Measurements from ENCODE around the gene SERF2.
"Not testable (repeated sequence)": the region's sequence is repeated elsewhere in the genome, so short reads cannot be mapped to it uniquely, and the experiment has no call there.

Gene SERF2
- total RNA-seq: 203 to 258 reads per million in 2 experiments

DNA sequence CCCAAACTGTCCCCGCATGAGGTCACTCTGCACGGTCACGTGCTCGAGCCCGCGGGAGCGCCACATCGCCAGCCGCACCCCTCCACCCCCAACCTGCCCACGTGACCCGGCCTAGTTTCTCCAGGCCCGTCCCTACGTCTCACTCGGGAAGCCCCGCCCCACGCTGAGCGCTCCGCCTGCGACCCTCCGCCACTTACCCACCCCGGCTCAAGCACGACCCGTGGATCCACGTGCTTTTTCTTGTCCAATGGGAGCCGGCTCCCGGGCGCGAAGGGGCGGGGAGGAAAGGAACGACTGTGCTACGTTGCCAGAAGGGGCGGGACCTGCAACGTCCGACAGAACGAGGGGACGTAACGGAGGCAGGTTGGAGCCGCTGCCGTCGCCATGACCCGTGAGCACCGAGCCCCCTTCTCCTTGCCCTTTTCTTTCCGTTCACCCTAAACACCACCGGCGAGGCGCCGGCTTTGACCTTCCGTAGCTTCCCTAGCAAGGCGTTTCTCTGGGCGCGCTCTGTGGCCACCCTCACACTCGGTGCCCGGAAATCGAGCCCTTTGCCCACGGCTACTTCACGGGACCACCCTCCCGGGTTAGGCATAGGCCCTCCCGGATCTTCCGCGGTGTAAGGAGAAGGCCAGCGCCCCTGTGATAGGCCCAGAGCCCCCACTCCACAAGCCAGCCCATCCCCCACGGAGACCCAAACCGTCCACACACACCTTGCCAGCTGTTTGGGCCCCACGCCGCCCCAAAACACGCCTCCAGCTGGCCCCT is at the start of gene SERF2:
TSS of gene SERF2 (plus strand) at position 328 of the 768 bp plus-strand sequence. CDS start at position 385, 57 bp downstream.
- peak; percentile 99 for DNase-seq (ENCODE audit: low read depth)

DNA sequence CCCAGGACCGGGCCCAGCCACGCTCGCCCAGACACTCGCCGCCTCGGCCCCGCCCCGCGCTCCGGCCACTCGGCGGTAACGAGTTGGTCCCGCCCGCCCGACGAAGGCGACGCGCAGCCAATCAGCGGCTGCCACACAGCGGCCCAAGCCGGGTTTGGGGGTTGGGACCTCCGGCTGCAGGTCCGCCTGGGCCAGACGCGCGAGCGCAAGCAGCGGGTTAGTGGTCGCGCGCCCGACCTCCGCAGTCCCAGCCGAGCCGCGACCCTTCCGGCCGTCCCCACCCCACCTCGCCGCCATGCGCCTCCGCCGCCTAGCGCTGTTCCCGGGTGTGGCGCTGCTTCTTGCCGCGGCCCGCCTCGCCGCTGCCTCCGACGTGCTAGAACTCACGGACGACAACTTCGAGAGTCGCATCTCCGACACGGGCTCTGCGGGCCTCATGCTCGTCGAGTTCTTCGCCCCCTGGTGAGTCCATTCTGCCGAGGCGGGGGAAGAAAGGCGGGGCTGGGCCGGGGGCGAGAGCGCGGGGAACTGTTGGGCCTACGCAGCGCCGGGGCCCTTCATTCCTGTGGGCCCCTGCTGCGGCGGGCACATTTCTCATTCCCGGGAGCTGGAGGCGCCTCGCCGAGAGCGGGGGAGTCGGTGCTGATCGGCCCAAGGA is 45.7 kb upstream of the SERF2 start, which contains the start of gene PDIA3:
TSS of gene PDIA3 (plus strand) at position 194 of the 658 bp plus-strand sequence. CDS start at position 296, 102 bp downstream.
- peak; percentile 75 for DNase-seq (ENCODE audit: low read depth)

DNA sequence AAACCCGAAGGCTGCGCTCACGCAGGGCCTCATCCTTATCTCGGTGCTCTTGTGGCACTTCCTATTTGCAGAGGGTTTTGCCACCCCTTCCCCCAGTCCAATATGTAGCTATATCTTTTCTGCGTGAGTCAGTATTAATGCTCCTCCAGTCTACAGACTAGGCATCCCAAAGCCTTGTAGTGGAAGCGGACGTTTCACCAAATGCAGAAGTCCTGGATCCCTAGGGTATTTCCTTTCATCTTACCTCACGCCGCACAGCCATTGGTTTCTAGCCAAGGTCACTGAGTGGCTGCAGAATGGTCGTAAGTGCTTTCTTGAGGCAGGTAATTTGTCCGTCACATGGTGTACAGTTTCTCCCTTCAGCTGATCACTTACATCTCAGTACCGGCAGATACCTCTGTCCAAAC is 45.2 kb upstream of the SERF2 start:
- DNase-seq (ENCODE audit: low read depth): not testable (repeated sequence)

DNA sequence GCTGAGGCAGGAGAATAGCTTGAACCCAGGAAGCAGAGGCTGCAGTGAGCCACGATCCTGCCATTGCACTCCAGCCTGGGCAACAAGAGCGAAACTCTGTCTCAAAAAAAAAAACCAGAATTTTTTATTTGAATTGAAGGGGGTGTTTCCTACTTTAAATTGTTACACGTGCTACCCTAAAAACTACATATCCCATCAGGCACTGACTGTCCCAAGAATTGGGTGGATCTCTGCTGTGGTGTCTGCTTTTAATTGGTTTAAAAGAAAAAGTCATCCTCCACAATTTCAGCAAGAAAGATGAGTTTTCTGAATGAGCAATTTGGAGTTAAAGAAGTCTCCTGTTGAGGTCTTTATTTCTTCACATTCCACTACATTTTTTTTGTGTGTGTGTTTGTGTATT is 43.7 kb upstream of the SERF2 start:
- DNase-seq (ENCODE audit: low read depth): no peak

DNA sequence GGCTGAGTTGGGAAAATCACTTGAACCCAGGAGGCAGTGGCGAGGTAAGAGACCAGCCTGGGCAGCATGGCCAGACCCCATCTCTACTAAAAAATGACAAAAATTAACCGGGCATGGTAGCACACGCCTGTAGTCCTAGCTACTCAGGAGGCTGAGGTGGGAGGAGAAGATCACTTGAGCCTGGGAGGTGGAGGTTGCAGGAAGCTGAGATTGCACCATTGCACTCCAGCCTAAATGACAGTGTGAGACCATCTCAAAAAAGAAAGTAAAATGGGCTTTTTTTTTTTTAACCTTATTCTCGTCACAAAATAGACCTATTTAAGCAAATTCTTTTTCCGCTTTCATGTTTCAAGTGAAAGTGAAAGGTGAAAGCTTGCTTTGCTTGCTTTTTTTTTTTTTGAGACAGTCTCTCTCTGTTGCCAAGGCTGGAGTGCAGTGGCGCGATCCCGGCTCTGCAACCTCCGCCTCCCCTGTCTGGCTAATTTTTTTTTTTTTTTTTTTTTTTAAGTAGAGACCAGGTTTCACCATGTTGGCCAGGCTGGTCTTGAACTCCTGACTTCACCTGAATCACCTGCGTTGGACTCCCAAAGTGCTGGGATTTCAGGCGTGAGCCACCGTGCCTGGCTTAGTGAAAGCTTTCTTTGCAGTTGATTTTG is 42.3 kb upstream of the SERF2 start:
- DNase-seq (ENCODE audit: low read depth): peak; percentile 30

DNA sequence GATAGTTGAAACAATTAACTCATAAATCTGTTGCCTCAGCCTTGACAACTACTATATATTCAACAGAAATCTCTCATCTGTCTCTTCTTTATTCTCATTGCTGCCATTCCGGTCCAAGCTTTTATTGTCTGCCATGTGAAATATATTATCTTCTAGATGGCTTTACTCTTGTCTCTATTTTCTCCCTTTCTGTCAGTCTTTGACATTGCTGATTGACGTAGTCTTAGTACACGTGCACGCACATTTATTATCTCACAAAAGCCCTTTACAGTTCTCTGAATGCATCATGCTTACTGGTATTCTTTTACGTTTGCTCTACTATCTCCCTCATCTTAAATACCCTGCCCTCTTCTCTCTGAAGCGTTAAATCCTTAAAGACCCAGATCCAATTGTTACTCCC is 40.2 kb upstream of the SERF2 start:
- DNase-seq (ENCODE audit: low read depth): no peak

DNA sequence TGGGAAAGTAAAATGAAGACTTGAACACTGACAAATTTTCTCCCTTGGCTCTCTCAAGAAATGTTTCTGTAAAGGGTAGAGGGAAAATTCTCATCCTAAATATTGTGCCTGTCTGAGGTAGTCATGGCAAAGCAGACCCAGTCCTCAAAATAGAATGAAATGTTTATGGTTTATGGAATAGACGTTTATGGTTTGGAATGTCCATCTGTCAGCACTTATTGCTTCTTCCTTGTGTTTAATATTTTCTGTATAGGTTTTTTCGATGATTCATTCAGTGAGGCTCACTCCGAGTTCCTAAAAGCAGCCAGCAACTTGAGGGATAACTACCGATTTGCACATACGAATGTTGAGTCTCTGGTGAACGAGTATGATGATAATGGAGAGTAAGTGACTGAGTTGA is 29.3 kb upstream of the SERF2 start:
- DNase-seq (ENCODE audit: low read depth): no peak

DNA sequence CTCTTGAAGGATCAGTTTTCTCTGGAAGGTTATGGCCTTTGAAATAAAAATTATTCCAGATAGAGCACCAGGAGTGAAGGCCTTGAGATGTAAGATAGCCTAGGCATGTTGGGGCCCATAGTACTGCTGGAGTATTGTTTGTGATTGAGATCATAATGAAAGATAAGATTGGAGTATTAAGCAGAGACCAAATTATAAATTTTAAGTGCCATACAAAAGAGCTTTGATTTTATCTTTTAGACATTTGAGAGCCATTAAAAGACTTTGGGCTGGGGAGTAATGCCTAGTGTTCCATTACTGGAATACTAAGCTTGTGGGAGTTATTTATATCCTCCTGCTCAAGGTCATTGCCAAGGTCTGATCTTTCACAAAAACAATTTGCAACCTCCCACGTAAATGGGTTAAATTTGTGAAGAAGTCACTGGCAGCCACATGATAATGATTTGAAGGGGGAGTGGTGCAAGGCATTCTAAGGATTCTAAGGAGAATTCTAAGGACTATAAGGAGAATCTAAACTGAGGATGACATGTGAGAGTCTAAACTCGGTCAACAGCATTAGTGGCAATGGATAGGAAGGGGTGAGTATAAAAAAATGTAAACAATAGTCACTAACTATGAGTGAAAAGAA is 28.2 kb upstream of the SERF2 start:
- no peak for DNase-seq (ENCODE audit: low read depth)

DNA sequence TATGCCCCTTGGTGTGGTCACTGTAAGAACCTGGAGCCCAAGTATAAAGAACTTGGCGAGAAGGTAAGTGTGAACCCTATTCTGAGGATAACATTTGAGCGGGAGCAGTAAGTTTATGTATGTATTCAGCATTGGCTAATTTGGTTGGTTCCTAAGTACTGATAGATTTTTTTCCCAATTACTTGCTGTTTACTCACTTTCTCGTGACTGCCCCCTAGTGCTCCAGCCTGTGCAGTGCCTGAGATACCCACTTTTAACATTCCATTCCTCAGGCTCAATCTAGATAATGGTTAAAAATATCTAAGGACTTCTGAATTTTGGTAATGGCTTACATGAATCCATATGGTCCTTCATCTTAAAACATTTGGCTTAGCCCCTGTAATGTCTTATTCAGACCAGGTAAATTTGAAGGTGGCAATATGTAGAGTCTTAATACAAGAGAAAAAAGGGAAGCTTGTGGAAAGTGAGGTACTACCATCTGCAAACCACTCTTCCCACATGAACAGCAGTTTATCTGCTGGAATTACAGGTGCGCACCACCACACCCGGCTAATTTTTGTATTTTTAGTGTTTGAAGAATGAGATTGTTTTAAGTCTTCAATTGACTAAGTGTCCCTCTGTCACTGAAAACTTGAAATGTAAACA is 22.4 kb upstream of the SERF2 start:
- no peak for DNase-seq (ENCODE audit: low read depth)

DNA sequence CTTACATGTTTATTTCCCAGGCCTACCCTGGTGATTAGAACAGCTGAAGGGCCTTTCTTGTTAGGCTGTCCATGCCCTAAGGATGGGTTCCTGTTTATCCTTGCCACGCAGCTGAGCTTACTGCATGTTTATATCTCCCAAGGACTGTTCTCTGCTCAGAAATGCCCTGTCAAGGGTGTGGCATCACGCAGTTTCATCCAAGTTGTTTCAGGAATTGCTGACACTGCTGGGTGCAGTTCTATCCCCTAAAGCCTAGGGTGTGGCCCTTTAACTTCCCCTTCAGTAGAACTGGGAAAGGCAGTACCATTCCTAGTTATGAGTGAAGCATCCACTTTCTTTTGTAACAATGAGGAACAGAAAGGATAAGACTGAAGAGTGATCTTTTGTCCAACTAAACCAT is 20.3 kb upstream of the SERF2 start:
- no peak for DNase-seq (ENCODE audit: low read depth)

DNA sequence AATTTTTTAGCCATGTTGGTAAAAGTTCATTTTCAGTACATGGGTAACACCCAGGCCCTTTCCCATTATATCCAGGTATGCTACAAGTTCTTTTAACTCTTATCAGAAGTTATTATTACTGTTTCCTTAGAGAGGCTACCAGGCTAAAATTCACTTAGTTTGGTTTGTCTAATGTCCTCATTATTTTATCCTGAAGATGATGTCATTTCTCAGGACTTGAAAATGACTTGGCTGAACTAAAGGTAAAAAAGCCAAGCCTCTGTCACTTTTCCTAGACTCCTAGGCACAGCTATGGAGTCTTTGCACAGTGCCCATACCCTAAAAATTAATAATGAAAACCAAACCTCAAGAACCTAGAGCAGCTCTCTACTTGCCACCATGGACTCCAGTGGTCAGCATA is 19.5 kb upstream of the SERF2 start:
- DNase-seq (ENCODE audit: low read depth): no peak

DNA sequence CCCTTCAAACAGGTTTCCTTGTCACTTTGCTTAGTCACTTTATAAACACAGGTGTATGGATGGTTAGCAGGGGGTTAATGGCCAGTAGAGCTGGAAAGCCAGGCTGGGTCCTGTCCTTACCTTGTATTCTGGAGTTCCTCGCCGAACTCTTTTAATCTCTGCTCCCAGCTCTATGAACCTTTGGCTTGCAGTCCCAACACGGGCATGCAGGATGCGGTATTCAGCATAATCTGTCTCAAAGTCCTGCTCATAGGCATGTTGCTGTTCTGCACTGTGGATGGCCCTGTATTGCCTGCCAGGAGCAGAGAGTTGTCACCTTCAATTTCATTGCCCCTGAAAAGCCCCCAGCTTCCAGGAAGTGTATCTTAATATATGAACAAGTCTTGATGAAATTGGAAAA is 18.1 kb upstream of the SERF2 start:
- no peak for DNase-seq (ENCODE audit: low read depth)

DNA sequence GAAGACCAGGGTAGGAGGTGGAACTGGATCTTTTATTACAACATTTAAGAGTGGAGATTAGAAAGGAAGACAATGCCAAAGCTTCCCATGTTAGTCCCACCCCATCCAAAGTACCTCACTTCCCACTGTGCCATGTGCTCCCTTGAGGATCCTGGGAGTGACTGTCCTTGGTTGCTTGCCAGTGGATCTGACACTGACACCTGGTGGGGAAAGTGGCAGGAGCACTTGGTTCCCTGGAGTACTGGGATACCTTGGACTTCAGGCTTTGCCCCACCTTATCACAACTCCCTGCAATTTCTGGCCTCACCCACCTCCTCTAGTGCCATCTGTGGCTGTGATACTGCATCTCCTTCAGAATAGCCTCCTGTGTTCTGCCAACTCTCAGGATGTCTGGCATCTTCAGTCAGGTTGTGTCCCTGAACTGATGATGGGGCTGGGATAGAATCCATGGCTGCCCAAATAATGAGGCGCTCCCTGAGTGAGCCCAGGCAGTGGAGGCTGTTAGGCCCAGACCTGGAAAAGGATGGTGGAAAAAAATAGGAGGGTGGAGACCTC is 16.6 kb upstream of the SERF2 start:
- no peak for DNase-seq (ENCODE audit: low read depth)

DNA sequence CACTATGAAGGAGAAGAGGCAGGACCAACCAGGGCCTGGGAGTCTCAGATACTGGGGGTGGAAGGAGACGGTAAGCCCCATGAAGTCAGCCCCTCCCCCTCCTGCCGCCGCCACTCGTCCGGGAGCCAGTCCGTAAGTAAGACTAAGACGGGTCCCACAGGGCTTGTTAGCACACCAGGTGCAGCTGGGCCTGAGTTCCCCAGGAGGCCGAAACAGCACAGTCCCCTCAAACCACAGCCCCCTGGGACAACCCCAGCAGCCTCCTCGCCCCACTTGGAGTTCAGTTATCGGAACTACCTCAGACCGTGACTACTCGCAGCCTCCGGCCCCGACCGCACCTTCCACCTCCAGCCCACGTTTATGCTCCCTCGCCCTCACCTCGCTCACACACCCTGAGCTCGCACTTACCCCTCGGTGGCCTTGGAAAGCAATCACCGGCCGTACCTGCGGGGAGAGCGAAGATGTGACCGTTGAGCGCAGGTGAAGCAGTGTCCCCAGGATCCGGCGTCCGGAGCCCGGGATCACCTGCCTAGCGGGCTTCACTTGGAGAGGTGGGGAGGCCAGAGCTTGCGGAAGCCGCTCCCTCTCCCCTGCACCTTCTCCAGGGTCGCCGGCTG is 15.9 kb upstream of the SERF2 start:
- DNase-seq (ENCODE audit: low read depth): no peak

DNA sequence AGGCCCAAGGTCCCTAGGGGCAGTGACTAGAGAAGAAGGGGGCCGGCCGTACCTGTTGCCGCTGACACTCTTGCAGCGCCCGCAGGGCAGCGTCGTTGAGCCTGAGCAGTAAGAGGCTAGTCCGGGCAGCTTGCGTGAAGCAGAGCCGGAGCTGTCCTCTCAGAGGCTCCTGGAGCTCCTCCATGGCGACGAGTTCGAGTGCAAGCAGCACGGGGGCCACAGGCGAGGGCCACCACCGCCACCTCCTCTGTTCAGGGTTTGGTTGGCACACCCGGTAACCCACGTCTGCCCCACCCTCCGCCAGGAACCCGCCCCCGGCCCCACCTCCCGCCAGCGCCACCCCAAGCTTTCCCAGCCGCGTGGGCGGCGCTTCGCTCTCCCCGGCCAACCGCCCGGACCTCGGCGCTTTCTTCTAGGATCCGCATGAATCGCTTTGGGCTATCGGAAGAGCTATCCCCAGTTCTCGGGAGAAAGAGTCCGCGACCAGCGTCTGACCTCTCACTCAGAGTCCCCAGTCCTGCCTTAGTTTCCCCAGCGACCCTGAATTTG is 15.3 kb upstream of the SERF2 start, which contains the start of gene ELL3:
TSS of gene ELL3 (minus strand) at position 249 of the 549 bp plus-strand sequence. CDS start at position 184, 65 bp downstream.
- peak; percentile 67 for DNase-seq (ENCODE audit: low read depth)

DNA sequence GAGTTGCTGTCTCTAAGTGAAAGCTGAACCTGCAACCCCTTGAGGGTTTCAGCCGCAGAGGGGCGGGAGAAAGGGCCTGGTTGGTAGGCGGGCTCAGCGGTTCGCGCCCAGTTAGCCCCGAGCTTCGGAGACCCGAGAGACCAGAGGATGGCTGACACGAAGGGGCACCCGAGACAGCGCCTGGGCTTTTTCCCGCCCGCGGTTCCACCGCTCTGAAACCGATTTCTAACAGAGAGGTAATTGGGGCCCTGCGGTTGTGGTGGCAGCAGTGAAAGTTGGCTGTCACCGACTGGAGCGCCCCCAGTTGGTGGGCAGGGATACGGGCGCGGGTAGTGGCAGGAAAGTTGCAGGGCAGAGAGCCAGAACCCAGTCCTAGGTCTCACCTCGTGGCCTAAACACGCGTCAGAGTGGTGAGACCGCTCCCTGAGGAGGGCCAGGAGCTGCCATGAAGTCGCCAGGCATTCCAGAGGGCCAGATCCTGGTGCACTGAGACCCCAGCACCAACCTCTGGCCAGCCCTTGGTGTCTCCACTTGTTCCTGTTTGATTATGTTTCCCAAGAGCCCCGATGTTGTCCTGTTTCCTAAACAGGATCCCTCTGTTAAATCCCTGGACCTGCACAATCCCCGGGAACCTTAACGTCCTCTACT is 14.7 kb upstream of the SERF2 start:
- DNase-seq (ENCODE audit: low read depth): peak; percentile 79

DNA sequence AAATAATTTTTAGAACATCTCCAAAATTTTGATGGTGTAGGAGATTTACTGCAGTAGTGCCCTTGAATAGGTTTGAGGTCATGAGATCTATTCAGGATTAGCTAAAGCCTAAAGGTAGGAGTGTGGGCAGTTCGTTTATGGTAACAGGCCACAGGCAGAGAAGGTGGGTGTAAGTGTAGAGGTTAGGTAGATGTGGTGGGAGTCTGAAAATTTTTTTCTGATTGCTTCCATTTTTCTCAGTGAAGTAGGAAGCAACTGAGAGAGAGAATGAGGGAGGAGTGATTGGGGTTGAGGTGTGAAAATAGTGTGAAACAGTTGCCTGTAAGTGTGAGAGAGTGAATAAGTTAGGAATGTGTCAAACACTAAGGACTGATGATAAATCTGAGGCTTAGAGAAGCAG is 13.1 kb upstream of the SERF2 start:
- no peak for DNase-seq (ENCODE audit: low read depth)

DNA sequence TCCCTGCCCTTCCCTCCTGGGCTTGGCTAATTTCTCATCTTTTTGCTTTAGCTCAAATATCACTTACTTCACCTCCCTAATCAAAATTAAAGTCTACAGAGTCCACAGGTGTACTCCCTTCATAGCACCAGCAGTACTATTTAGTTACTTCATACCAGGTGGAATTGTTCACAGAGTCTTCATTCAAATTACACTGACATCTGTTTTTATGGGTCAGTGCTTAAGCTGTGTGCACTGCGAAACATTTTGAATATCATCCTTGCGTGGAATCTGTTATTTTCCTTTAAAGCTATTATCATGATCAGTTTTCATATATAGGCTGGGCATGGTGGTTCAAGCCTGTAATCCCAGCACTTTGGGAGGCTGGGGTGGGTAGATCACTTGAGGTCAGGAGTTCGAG is 2.7 kb upstream of the SERF2 start:
- no peak for DNase-seq (ENCODE audit: low read depth)

DNA sequence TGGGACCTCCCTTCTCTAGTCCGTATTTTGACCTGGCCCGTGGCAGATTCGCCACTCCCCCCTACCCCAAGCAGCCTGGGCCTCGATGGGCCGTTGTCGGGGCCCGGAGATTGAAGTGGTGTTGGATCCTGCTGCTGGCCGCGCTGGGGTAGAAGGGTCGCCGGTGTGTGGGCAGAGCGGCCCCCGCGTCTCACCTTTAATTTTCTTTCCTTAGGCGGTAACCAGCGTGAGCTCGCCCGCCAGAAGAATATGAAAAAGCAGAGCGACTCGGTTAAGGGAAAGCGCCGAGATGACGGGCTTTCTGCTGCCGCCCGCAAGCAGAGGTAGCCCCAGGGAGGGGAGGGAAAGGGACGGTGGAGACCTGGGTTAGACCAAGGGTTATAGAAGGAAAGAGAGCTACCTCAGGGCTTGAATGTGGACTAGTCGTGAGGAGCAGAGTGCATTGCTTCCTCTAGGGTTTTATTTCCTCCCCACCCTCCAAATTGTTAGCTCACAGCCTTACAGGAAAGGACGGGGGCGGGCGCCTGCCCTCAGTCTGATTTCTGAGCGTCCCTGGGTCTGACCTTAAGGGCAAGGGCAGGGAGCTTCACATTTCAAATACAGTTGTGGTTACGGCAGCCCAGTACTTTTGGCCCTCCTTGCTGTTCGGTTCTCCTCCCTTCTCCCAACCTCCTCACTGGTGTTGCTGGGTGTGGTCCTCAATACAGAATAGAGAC is 799 bp downstream of the SERF2 start:
- DNase-seq (ENCODE audit: low read depth): no peak

Data from T follicular helper cell (primary cell).